ENCODE data around the gene NFKBIE. TPM values are rescaled to one million over a fixed set of nuclear protein-coding genes. Genes with fewer than 3 reads are reported as not detected.

NFKBIE gene
- total RNA-seq, 1 experiment from 2014 or later, result 7.4 TPM

DNA sequence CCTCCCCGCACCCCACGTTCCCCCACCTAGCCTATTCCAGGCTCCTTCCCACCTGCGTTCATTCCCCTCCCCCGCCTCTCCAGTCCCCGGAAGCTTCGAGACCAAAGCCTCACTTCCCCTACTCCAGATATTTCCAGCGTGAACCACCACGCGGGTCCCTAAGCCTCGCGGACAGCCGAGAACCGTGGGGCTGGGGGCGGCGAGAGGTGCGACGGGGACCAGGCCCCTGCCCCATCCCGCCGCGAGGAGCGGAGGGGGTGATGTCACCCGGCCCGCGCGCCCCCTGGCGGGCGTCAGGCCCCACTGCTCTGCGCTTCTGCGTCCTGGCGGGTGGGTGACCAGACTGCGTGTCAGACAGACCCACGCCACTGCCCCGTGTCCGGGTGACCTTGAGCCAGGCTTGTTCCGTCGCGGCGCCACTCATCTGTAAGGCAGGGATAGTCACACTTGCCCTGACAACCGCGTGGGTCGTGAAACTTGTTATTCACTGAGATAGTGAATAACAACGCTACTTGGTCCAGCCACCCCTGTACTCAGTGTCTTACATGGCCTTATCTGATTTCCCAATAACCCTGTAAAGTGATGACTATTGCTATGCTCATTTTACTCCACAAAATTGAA is 27.4 kb downstream of the NFKBIE start:
- peak; percentile 63 for ATAC-seq
- BruUV-seq (replicated peaks), result no TSS peak
- no peak for TF ChIP-seq EZH2phosphoT487 (IDR thresholded peaks at IDR 0.05; ENCODE audit: borderline replicate concordance, low read length)
- TF ChIP-seq, protein P1, sequence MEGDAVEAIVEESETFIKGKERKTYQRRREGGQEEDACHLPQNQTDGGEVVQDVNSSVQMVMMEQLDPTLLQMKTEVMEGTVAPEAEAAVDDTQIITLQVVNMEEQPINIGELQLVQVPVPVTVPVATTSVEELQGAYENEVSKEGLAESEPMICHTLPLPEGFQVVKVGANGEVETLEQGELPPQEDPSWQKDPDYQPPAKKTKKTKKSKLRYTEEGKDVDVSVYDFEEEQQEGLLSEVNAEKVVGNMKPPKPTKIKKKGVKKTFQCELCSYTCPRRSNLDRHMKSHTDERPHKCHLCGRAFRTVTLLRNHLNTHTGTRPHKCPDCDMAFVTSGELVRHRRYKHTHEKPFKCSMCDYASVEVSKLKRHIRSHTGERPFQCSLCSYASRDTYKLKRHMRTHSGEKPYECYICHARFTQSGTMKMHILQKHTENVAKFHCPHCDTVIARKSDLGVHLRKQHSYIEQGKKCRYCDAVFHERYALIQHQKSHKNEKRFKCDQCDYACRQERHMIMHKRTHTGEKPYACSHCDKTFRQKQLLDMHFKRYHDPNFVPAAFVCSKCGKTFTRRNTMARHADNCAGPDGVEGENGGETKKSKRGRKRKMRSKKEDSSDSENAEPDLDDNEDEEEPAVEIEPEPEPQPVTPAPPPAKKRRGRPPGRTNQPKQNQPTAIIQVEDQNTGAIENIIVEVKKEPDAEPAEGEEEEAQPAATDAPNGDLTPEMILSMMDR (conservative IDR thresholded peaks at IDR 0.05; ENCODE audit: low read depth, low read length), result peak; percentile 97
- CTCF ChIA-PET, result interaction anchor here (0.7 to 0.9 kb wide), 5 partner anchors 15 to 141 kb away, joined by 3 read pairs; partner anchors contain the start of gene SLC29A1
- peak overlapping the region; percentile 97 for H3K4me2 ChIP-seq (ENCODE audit: low read length)
- peak overlapping the region; percentile 75 for H3K4me3 ChIP-seq (ENCODE audit: low read length)
- H3K9me2 ChIP-seq (replicated peaks; ENCODE audit: low read length), result no peaks in the 10 kb centered on the region
- H3K36me3 ChIP-seq (ENCODE audit: low read depth, low read length), result peaks cover 5% of the 10 kb centered on the region; the same call in 1 of the 2 replicates
- H4K20me1 ChIP-seq (ENCODE audit: low read length), result no peaks in the 10 kb centered on the region
- H3K4me1 ChIP-seq (ENCODE audit: insufficient read depth, low read length), result peaks cover 39% of the 10 kb centered on the region
- POLR2A ChIA-PET (ENCODE audit: unreplicated experiment), result interaction anchor here (0.6 to 0.9 kb wide), 2 partner anchors 9 to 52 kb away, joined by 3 read pairs; partner anchors contain the start of gene HSP90AB1
- H3K79me2 ChIP-seq (ENCODE audit: low read length), result no peaks in the 10 kb centered on the region
- peak overlapping the region; percentile 73 for H3K27ac ChIP-seq (ENCODE audit: low read length)
- intact Hi-C loops (cut with micrococcal nuclease), result loop anchor here (1.0 to 5.0 kb wide), 3 partner anchors 17 to 141 kb away; no protein-coding TSS in a partner anchor
- no peaks in the 10 kb centered on the region for H3K9me3 ChIP-seq (ENCODE audit: low read length)
- H3K9ac ChIP-seq (ENCODE audit: low read length), result peak overlapping the region; percentile 66
- no peaks in the 10 kb centered on the region for H3K27me3 ChIP-seq (ENCODE audit: low read length)
- H3F3A ChIP-seq (ENCODE audit: low read length, unreplicated experiment), result peaks cover 3% of the 10 kb centered on the region
- H2AFZ ChIP-seq (ENCODE audit: low read length), result peak overlapping the region; percentile 81
- DNase-seq, result peak; percentile 77

- peak; percentile 89 for ATAC-seq
These were observed 28.1 kb downstream of the NFKBIE start for GRCh38 chr6:44237021-44237812.

More at GRCh38 chr6:44237021-44237812, 28.1 kb downstream of the NFKBIE start:
- peaks cover 39% of the 10 kb centered on the region for H3K4me1 ChIP-seq (ENCODE audit: insufficient read depth, low read length)
- BruUV-seq (replicated peaks), result TSS peak; percentile 90
- H3K4me2 ChIP-seq (ENCODE audit: low read length), result peak overlapping the region; percentile 97
- H3K9ac ChIP-seq (ENCODE audit: low read length), result peak overlapping the region; percentile 66
- no peaks in the 10 kb centered on the region for H3K79me2 ChIP-seq (ENCODE audit: low read length)
- CTCF ChIA-PET, result interaction anchor here (0.7 to 0.9 kb wide), 5 partner anchors 14 to 141 kb away, joined by 3 read pairs; partner anchors contain the start of gene SLC29A1
- intact Hi-C loops (cut with micrococcal nuclease), result loop anchor here (1.0 to 5.0 kb wide), 3 partner anchors 16 to 140 kb away; no protein-coding TSS in a partner anchor
- H3K36me3 ChIP-seq (ENCODE audit: low read depth, low read length), result peaks cover 9% of the 10 kb centered on the region; the same call in 1 of the 2 replicates
- H2AFZ ChIP-seq (ENCODE audit: low read length), result peak overlapping the region; percentile 81
- TF ChIP-seq EZH2 (IDR thresholded peaks at IDR 0.05; ENCODE audit: low read length, unreplicated experiment) (no peak), EZH2phosphoT487 (IDR thresholded peaks at IDR 0.05; ENCODE audit: borderline replicate concordance, low read length) (no peak)
- TF ChIP-seq, protein P1 (conservative IDR thresholded peaks at IDR 0.05; ENCODE audit: low read depth, low read length), result no peak
- DNase-seq, result peak; percentile 99
- H3K4me3 ChIP-seq (ENCODE audit: low read length), result peak overlapping the region; percentile 75
- peak overlapping the region; percentile 73 for H3K27ac ChIP-seq (ENCODE audit: low read length)
- no peaks in the 10 kb centered on the region for H3K9me2 ChIP-seq (replicated peaks; ENCODE audit: low read length)
- peaks cover 3% of the 10 kb centered on the region for H3F3A ChIP-seq (ENCODE audit: low read length, unreplicated experiment)
- H4K20me1 ChIP-seq (ENCODE audit: low read length), result no peaks in the 10 kb centered on the region
- no peaks in the 10 kb centered on the region for H3K27me3 ChIP-seq (ENCODE audit: low read length)
- POLR2A ChIA-PET (ENCODE audit: unreplicated experiment), result interaction anchor here (0.5 to 0.9 kb wide), 3 partner anchors 9 to 432 kb away, joined by 3 read pairs; partner anchors contain the start of gene HSP90AB1
- no peaks in the 10 kb centered on the region for H3K9me3 ChIP-seq (ENCODE audit: low read length)
